Right lobe of liver (tissue), 6 donors: ENCODE measurements around the gene PTPRK. TPM values are rescaled to one million over a fixed set of nuclear protein-coding genes. Genes with fewer than 3 reads are reported as not detected.
"Not testable (repeated sequence)": the region's sequence is repeated elsewhere in the genome, so short reads cannot be mapped to it uniquely, and the experiment has no call there.

Experiments
- ATAC-seq, 4 donors: fragments of 200-7000 bp; cut with Tn5 transposase; one replicate each; pipeline ENCODE4 v1.9.1; 2020; ENCODE audit warnings: mild to moderate bottlenecking in 4 of 4, moderate library complexity in 4 of 4
- DNase-seq, 3 donors: peaks; one replicate each; pipeline ENCODE4 v3.0.0-alpha.2; 2020
- H3K27ac ChIP-seq, 3 donors: fragments of 200-600 bp; one replicate each; pipeline ENCODE4 v1.8.0; 2022
- H3K27me3 ChIP-seq, 2 donors: fragments of 200-600 bp; one replicate each; pipeline ENCODE4 v1.8.0; 2022
- H3K36me3 ChIP-seq, 4 donors: fragments of 200-600 bp; sonication (generic) in 1 of 4; one replicate each; pipeline versions ENCODE4 v1.5.1 to v1.8.0; 2017 to 2022; ENCODE audit warnings: control low read depth in 1 of 4
- H3K4me1 ChIP-seq, 4 donors: fragments of 200-600 bp; sonication (generic) in 1 of 4; one replicate each; pipeline versions ENCODE4 v1.5.1 to v1.8.0; 2017 to 2022; ENCODE audit warnings: control low read depth in 1 of 4
- H3K4me3 ChIP-seq, 3 donors: fragments of 200-600 bp; one replicate each; pipeline ENCODE4 v1.8.0; 2022
- H3K9me3 ChIP-seq, 4 donors: fragments of 200-600 bp; sonication (generic) in 1 of 4; one replicate each; pipeline versions ENCODE4 v1.5.1 to v1.8.0; 2017 to 2022; ENCODE audit warnings: control low read depth in 1 of 4
- POLR2A ChIP-seq: fragments of 450-650 bp; IDR thresholded peaks from one replicate; pipeline ENCODE4 v1.6.1; 2017; ENCODE audit warnings: antibody characterized with exemption, mild to moderate bottlenecking
- WGBS: methylation state at CpG from one replicate; pipeline ENCODE4 v1.1.6; 2018; ENCODE audit warnings: low coverage, low lambda C conversion rate; ENCODE audit not compliant: insufficient coverage; ENCODE audit errors: missing lambda C conversion rate; 5-methylcytosine and 5-hydroxymethylcytosine counted together
- intact Hi-C, 2 donors: fragments of 100-400 bp; cut with DNase I; formaldehyde crosslinking; loops; one replicate each; pipeline versions ENCODE4 v1.11.2 to v1.14.1; 2022
- total RNA-seq, 6 experiments: library from RNA; depleted of rRNA in 2 of 6; stranded (reverse); fragments of >200 nt in 2 of 6; fragmentation: NEBNext Ultra II Directional in 3 of 6; extraction: Animal tissue kit (Norgen Biotek cat#: 25700) in 3 of 6; gene quantifications; one replicate each; pipeline versions ENCODE4 v1.1.0 to v1.2.4, GENCODE V29; 2016 to 2023
- TF ChIP-seq, protein P1 (sequence below), 4 donors: fragments of 200-600 bp in 3 of 4; fragments of 450-650 bp in 1 of 4; IDR thresholded peaks; one replicate each; pipeline versions ENCODE4 v1.5.1 to v1.8.0; 2016 to 2022; ENCODE audit warnings: antibody characterized with exemption in 4 of 4, mild to moderate bottlenecking in 2 of 4
- donor health status: DM: no; HTN: yes; CAD: no.
- donor health status: DM: no; HTN: no; CAD: no.
- donor health status: DM: no; HTN: no; CAD: no.
- donor health status: DM: no; HTN: yes; CAD: no.
- donor health status: DM: no; HTN: yes; CAD: no.

PTPRK gene
- total RNA-seq, 6 experiments from 2014 or later, result 27.7 to 54.5 (median 35.7) TPM

DNA sequence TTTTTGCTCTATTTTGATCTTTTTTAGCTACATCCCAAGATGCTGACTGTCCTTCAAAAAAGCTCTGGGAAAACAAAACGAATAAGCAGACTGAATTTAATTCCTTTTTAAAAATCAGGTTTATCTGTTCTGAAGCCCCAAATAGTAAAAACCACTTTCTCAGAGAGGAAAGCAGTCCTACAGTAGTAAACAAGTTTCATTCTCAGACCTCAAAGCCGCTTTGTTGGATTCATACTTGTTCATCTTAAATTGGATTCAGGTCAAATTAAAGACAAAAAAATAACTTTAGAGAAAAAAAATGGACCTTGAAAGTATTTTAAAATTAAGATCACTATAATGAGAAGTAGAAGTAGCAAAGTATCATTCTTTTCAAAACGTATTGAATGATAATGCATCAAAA lies 523.5 kb downstream of the PTPRK start:
- Histone ChIP-seq H3K27me3 (no peaks in the 10 kb centered on the region), H3K4me3 (no peak overlapping the region), H3K36me3 (peaks cover 0 to 4% (median 0%) of the 10 kb centered on the region in 4 donors), H3K27ac (no peak overlapping the region), H3K4me1 (no peaks in the 10 kb centered on the region), H3K9me3 (no peaks in the 10 kb centered on the region)
- DNase-seq (no peak), ATAC-seq (no peak)
- TF ChIP-seq, protein P1, sequence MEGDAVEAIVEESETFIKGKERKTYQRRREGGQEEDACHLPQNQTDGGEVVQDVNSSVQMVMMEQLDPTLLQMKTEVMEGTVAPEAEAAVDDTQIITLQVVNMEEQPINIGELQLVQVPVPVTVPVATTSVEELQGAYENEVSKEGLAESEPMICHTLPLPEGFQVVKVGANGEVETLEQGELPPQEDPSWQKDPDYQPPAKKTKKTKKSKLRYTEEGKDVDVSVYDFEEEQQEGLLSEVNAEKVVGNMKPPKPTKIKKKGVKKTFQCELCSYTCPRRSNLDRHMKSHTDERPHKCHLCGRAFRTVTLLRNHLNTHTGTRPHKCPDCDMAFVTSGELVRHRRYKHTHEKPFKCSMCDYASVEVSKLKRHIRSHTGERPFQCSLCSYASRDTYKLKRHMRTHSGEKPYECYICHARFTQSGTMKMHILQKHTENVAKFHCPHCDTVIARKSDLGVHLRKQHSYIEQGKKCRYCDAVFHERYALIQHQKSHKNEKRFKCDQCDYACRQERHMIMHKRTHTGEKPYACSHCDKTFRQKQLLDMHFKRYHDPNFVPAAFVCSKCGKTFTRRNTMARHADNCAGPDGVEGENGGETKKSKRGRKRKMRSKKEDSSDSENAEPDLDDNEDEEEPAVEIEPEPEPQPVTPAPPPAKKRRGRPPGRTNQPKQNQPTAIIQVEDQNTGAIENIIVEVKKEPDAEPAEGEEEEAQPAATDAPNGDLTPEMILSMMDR (IDR thresholded peaks at IDR 0.05), result no peak
- TF ChIP-seq POLR2A, result no peak
- intact Hi-C loops, result no loop called here
- 83% methylated on average over 3 of the region's 3 CpGs for WGBS

GRCh38 chr6:127992144-127992543 lies 528.3 kb downstream of the PTPRK start:
- H3K4me3 ChIP-seq, result no peak overlapping the region
- no peaks in the 10 kb centered on the region for H3K9me3 ChIP-seq
- no peaks in the 10 kb centered on the region for H3K4me1 ChIP-seq
- ATAC-seq (no peak), DNase-seq (no peak)
- intact Hi-C loops, result no loop called here
- H3K27ac ChIP-seq, result no peak overlapping the region
- H3K27me3 ChIP-seq, result no peaks in the 10 kb centered on the region
- 94% methylated on average over 1 of the region's 1 CpG for WGBS
- peaks cover 0 to 4% (median 0%) of the 10 kb centered on the region in 4 donors for H3K36me3 ChIP-seq
- no peak for TF ChIP-seq POLR2A
- TF ChIP-seq, protein P1 (IDR thresholded peaks at IDR 0.05), result no peak

DNA sequence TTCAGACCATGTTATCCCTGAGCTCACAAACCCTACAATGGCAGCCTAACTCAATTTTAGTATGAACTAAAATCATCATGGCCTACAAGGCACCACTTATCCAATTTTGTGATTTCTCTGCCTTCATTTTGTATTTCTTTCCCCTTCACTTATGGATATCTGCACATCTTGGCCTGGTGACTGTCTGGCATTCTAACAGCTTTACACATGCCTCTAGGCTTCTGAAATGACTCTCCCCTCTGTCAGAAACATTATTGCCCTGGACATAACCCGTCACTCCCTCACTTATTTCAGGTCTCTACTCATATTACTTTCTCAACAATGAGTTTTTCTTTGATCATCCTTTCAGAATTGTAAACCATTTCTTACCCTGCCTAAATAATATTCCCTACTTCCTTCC lies 530.3 kb downstream of the PTPRK start:
- H3K27me3 ChIP-seq, result no peaks in the 10 kb centered on the region
- ATAC-seq, result no peak
- H3K27ac ChIP-seq, result no peak overlapping the region
- H3K4me3 ChIP-seq, result no peak overlapping the region
- peaks cover 0 to 5% (median 0%) of the 10 kb centered on the region in 4 donors for H3K36me3 ChIP-seq
- intact Hi-C loops, result no loop called here
- H3K9me3 ChIP-seq, result no peaks in the 10 kb centered on the region
- no peaks in the 10 kb centered on the region for H3K4me1 ChIP-seq
- WGBS, result 94% methylated on average over 1 of the region's 1 CpG
- TF ChIP-seq POLR2A, result no peak
- TF ChIP-seq, protein P1 (IDR thresholded peaks at IDR 0.05), result no peak
- DNase-seq, result no peak

DNA sequence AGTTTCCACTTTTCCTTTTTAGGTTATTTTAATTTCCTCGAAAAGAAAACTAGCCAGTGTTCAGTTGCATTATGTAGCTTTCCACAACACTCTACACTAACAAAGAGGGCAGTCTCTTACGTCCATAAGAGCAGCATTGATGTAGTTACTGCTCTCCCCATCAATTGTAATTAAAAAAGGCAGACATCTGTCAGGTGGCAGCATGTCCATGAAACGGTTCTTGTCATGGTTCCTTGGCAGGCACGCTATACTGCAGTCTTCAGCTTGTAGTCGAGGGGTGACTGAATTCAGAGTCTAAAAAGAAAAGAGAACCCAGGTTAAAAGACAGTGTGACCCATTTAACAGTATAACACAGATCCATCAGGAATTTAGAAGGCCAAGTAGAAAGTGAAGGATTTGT lies 539.4 kb downstream of the PTPRK start:
- Histone ChIP-seq H3K36me3 (peaks cover 0 to 17% (median 7%) of the 10 kb centered on the region in 4 donors), H3K27ac (no peak overlapping the region), H3K27me3 (no peaks in the 10 kb centered on the region), H3K4me1 (no peaks in the 10 kb centered on the region), H3K4me3 (no peak overlapping the region), H3K9me3 (no peaks in the 10 kb centered on the region)
- no peak for DNase-seq
- intact Hi-C loops, result no loop called here
- no peak for ATAC-seq
- TF ChIP-seq POLR2A, result no peak
- TF ChIP-seq, protein P1 (IDR thresholded peaks at IDR 0.05), result no peak
- WGBS, result 82% methylated on average over 5 of the region's 5 CpGs

DNA sequence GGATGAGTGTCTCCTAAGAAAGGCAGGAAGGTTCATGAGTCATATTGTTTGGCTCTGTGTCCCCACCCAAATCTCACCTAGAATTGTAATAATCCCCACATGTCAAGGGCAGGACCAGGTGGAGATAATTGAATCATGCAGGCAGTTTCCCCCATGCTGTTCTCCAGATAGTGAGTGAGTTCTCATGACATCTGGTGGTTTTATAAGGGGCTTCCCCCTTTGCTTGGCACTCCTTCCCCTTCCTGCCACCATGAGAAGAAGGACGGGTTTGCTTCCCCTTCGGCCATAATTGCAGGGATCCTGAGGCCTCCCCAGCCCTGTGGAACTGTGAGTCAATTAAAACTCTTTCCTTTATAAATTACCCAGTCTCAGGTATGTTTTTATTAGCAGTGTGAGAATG lies 542.2 kb downstream of the PTPRK start:
- H3K4me1 ChIP-seq, H3K27me3 ChIP-seq, H3K4me3 ChIP-seq, H3K27ac ChIP-seq, DNase-seq, H3K9me3 ChIP-seq, intact Hi-C loops, ATAC-seq: not testable (repeated sequence)
- 55% methylated on average over 2 of the region's 2 CpGs for WGBS
- peaks cover 0 to 13% (median 7%) of the 10 kb centered on the region in 4 donors for H3K36me3 ChIP-seq
